Medulla oblongata (tissue), 1 donor: ENCODE measurements around the gene AMIGO1.

Source experiments
- DNase-seq: peaks from one replicate; pipeline ENCODE4 v3.0.0-alpha.2; 2015; ENCODE audit errors: extremely low spot score

AMIGO1 gene, protein sequence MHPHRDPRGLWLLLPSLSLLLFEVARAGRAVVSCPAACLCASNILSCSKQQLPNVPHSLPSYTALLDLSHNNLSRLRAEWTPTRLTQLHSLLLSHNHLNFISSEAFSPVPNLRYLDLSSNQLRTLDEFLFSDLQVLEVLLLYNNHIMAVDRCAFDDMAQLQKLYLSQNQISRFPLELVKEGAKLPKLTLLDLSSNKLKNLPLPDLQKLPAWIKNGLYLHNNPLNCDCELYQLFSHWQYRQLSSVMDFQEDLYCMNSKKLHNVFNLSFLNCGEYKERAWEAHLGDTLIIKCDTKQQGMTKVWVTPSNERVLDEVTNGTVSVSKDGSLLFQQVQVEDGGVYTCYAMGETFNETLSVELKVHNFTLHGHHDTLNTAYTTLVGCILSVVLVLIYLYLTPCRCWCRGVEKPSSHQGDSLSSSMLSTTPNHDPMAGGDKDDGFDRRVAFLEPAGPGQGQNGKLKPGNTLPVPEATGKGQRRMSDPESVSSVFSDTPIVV

DNA sequence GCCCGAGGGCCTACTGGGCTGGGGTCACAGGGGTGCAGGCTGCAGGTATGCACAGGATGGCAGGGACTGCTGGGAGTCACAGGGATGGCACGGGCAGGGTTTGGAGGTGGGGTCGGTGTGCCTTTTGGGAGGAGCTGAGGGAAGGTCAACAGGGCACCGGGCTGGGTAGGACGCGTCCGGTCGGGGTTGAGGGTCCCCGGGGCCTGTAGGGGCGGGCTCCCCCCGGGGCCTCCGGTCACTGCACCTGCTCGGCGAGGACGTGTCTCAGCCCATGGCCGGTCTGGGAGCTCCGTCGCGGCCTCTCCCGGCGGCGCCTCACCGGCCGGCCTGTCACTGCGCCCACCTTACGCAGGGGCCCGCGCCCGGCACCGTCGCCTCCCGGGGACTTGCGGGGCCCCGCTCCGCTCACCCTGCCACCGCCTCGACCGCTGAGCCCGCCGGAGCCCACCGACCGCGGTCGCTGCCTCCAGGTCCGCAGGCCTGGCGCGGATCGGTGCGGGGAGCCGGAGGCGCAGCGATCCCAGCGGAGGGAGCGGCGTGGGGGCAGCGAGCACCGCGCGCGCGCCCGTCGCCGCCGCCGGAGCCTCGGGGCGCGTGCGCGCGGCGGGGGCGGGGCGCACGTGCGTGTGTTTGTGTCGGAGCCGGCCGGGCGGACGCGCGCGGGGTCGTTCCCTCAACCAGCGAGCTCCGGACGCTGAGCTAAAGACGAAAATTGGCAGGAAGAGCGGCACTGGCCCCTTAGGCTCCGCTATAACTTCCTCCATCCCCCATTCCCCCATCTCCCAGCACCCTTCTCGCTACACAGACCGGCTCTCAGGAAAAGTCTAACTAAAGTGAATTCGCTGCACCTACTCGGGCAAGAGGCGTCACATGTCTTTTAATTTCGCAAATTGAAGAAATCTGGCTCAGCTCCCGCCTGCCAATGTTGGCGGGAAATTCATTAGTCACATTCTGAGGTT is at the start of gene AMIGO1:
Gene AMIGO1 (minus strand): TSS at position 552 of the 959 bp plus-strand sequence. CDS start 815 bp downstream, outside the sequence.
- no peak for DNase-seq

DNA sequence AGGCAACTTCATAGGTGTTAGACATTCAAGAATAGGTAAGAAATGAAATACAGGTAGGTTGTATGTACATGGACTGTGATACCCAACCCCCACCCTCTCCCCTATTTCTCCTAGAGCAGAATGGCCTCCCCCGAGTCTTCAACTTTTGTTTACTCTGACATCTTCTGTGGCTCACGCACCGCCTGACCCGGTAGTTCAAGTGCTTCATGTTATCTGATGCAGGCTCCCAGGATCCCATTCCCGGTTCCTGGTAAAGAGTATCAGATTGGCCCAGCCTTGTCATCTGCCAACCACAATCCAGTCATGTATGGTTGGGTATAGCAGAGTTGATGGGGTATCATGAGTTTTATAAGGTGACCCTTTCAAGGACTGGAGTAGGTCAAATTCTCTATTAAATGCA is 48.0 kb upstream of the AMIGO1 start:
- DNase-seq, result no peak

DNA sequence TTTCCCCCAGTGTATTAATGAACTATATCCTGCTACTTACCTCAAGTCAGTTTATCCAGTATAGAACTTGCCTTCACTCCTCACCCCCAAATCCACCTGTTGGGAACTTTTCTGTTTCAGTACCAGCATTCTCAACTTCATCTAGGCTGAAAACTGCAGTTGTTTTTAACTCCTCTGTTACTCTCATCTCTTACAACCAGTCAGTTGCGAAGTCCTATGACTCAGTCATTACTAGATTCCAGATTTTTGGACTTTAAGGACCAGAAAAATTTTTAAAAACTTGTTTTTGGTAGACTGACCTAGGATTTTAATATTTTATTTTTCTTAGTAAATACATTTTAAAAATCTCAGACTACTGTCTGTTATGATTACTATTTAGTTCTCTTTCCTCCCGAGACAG is 47.0 kb upstream of the AMIGO1 start:
- no peak for DNase-seq

DNA sequence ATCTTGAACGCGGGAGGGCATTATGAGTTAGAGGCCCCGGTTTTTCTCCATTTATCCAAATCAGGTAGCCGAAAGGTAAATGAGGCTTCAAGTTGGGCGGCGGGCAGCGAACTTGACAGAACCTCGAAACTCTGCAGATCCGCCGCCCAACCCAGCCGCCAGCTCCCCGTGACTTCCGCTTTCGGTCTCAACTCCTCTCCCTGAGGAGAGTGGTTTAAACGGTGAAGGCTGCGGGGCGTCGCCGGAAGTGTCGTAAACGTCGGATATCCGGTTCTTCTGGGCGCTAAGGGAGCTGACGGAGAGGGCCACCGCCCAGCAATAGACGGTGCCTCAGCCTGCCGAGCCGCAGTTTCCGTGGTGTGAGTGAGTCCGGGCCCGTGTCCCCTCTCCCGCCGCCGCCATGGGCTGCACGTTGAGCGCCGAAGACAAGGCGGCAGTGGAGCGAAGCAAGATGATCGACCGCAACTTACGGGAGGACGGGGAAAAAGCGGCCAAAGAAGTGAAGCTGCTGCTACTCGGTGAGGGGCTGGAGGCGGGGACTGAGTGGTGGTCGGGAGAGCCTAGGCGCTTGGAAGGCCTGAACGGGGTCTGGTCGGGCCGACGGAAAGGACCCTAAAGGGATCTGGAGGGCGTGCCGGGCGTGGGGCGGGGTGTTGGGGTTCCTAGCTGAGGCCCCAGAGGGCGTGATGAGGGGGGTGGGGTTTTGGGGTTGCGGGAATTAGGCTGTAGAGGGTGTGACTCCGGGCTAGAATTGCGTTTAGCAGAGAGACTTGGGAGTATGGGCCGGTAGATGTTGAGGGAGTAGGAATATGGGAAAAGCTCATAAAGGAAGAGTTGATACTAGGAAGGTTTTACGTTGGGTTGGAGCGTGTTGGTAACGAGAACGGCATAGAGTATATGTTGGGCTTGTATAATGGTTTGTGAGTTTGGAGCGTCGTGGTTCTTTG is 39.1 kb upstream of the AMIGO1 start, which contains the start of gene GNAI3:
Gene GNAI3 (plus strand): TSS at position 295 of the 947 bp plus-strand sequence. CDS start 106 bp downstream, at position 401.
- peak; percentile 98 for DNase-seq

DNA sequence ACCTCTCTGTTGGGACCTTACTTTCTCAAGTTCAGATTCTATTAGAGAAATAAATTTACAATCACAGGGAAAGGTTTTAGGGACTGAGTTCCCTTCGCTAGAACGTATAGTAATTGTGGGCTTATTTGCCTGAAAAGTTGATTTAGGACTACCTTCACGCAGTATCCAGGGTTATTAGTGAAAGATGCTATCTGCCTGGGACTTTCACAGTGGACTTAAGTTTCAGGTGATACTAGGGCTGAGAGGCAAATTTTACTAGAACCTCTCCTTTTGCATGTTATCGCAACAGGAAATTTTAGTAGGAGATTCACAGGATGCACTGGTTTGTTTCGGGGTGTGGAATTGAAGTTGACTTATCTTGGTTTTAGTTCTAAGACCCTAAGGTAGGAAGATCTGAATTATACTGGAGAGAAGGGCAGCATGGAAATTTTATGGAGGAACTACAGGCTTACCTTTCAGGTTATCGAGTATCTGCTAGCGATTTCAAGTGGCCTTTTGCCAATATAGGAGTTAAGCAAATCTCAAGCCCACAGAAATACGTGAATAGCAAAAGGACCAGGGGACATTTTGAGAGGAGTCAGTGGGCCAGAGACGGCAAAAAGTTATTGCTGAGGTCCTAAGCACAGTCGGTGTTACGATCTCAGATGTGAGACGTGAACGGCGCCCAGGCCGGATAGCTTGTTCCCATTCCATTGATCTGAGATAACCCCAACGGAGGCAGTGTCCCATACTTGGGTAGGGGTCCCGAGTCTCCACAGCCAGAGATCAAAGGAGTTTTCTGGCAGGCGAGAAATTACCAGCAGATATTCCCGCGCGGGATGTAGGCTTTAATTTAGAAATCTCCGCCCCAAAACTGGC is 38.2 kb upstream of the AMIGO1 start:
- peak; percentile 40 for DNase-seq

DNA sequence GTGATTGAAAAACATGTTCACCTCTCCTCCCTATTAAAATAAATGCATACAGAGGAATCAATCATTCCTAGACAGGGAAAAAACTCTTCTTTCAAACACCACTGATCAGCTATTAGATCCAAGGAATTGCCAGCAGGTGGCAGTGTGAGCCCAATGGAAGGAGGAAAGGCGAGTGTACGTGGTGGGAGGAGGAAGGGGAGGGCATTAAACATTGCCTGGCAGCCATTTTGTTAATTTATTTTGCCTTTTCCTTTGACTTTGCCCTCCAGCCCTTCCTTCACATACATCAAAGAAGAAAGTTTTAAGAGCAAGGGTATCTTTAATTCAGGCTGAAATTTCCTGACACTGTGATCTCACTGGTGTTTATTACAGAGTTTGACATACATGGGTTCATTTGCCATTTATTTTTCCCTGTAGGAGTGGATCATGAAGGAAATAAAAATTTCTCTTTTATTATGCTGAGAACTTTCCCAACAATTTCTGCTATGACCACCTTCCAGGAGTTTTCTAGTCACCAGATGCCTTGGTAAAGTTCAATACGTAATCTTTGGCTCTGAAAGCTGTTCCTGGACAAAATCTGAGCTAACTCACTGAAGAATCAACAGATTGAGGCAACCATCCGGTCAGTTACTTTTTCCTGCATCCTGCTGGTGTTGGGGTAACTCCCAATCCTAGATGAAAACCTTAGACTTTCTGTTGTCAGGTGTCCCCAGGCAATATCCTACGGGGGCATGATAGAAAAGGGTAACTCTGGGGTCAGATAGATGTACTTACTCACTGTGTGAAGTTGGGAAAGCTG is 37.0 kb upstream of the AMIGO1 start:
- peak; percentile 98 for DNase-seq

DNA sequence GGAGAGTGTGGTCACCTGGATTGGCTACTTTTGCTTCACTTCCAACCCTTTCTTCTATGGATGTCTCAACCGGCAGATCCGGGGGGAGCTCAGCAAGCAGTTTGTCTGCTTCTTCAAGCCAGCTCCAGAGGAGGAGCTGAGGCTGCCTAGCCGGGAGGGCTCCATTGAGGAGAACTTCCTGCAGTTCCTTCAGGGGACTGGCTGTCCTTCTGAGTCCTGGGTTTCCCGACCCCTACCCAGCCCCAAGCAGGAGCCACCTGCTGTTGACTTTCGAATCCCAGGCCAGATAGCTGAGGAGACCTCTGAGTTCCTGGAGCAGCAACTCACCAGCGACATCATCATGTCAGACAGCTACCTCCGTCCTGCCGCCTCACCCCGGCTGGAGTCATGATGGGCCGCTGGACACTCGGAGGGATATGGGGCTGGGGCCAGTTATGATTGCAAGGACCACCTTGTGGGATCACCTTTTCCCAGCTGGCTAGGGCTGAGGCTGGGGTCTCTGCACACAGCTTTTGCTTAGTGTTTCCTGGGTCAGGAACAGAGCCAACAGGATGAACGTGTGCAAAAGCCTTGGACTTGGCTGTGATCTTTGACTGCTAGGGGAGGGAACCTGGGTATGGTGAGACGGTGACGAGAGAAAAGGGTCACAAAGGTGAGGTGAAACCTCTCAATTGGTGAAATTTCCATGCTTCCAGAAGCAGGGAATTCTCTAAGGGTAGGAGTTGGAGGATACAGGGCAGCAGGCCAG is 34.6 kb upstream of the AMIGO1 start:
- DNase-seq, result no peak

DNA sequence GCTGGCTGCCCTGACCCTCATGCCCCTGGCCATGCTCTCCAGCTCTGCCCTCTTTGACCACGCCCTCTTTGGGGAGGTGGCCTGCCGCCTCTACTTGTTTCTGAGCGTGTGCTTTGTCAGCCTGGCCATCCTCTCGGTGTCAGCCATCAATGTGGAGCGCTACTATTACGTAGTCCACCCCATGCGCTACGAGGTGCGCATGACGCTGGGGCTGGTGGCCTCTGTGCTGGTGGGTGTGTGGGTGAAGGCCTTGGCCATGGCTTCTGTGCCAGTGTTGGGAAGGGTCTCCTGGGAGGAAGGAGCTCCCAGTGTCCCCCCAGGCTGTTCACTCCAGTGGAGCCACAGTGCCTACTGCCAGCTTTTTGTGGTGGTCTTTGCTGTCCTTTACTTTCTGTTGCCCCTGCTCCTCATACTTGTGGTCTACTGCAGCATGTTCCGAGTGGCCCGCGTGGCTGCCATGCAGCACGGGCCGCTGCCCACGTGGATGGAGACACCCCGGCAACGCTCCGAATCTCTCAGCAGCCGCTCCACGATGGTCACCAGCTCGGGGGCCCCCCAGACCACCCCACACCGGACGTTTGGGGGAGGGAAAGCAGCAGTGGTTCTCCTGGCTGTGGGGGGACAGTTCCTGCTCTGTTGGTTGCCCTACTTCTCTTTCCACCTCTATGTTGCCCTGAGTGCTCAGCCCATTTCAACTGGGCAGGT is 33.9 kb upstream of the AMIGO1 start:
- no peak for DNase-seq

DNA sequence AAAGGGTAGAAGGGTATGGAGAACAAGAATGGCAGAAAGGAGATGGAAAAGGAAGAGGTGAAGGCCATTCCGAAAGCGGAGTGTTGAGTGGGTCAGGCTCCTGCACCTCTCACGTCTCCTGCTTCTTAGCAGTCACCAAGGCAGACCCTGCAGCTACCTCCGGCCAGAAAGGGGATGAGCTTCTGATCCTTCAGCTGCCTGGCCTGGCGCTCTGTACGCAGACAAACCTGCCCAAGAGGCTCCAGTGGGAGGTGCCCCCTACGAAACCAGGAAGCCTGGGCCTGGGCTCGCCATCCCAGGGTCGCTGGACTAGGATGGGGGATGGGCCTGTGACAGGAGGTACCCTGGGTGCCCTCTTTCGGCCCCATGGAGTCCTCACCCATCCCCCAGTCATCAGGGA is 33.1 kb upstream of the AMIGO1 start:
- DNase-seq, result no peak

DNA sequence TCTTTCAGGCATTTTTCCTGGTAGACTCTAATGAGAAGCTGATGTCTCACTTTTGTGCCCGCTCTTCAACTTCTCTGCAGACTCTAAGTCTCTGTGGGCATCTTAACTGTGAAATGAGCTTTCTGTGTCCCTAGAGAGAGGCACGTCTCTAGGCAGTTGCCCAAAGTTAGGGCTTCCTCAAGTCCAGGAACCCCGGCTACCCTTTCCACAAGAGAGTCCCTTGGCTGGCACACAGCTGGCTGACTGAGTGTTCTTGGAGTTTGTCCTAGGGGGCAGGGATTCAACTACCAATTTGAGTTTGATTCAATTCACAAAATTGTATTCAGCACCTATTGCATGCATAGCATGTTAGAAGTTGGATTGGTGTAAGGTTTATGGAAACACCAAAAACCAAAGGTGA is 31.6 kb upstream of the AMIGO1 start:
- peak; percentile 62 for DNase-seq

DNA sequence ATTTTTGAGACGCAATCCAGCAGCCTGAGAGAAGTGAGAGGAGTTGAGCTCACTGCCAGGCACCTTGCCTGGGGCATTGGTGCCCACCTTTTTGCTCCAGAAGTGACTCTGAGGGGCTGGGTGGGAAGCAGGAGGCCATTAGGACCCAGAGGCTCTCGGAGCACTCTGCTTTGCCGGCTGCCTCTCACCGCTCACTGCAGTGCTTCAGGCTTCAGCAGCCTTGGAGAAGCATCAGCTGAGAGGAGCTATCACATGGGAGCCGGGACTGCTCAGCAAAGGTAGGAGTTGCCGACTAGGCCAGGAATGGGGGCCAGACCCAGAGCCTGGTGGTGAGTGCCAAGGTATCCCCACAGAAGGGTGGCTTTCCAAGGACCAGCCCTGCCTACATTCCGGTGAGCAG is 30.1 kb upstream of the AMIGO1 start, which contains the start of gene GPR61:
Gene GPR61 (plus strand): TSS at position 197 of the 400 bp plus-strand sequence. CDS start 3,151 bp downstream, outside the sequence.
- DNase-seq, result no peak

DNA sequence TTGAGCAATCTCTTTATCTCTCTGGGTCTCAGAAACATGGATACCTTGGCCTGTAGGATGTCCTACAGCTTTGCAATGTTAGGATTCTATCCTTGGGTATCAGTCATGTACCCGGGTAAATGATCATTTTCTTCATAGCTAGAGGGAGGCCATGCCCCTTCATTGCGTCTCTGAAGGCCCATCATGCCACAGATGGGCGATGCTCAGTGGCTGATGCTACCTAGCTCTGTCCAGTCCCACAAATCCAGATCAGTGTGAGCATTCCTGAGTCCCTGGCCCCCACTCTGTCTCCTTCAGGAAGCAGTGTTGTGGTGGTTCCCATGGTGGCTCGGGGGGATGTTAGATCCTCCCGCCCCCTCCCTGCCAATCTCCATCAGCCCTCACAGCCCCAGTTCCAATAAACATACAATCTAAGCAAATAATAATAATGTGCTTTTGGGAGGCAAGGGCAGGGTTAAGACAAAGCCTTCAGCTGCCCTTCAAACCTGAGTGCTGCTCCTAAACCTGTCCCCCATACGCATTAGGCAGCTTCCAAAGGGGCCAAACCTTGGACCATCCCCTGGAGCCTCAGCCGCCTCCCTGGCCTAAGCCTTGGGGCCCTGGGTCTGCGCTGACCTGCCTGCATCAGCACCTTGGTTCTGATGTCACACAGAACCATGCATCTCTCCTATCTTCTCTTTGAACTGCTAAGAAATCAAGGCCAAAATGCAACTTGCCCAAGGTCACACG is 29.5 kb upstream of the AMIGO1 start:
- DNase-seq, result no peak

DNA sequence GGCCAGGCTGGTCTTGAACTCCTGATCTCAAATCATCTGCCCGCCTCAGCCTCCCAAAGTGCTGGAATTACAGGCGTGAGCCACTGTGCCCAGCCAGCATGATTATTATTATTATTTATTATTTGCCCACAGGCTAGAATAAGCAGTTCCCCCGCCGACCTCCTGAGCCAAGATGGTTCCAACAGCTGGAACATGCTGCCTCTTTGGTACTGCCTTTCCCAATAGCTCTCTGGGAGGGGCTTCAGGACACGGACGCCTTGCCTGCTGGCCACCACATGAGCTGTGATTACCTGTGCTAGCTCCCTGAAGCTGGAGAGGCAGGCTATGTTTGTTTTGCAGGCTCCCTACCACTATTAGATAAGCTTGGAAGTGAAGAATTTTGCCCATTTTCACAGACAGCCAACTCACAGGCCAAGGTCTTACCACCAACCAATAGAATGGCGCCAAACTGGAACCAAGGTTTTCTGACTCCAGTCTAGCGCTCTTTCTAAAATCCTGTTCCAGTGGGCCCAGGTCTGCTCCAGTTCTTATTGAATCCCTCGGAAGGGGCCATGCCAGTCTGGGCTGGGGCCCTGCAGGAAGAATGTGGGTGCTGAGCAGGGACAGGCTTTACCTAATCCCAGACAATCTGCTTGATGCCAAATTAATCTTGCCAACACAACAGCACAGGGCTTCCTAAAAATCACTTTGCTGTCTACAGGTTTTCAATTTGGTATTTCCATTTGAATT is 28.1 kb upstream of the AMIGO1 start:
- no peak for DNase-seq

DNA sequence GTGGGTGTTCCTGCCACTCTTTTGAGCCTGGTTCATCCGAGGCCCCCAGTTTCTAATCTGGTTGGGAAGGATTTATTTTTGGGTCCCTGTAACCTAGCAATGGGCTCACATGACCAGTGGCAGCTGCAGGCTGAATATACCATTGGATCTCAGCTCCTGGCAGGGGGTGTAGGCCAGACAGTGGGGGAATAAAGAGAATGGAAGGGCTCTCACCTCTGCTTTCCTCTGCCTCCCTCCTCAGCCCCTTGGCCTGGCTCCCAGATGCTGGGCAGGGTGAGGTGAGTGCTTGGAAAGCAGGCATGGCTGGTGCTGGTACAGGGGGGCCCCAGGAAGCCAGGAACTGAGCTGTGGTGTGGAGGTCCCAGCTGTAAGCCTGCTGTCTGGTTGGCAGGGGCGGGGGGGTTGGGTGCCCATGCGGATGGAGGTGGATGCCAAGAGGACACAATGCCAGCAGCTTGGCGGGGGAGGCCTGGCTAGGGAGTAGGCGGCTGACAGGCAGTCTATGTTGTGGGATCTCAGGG is 26.5 kb upstream of the AMIGO1 start:
- peak; percentile 66 for DNase-seq

DNA sequence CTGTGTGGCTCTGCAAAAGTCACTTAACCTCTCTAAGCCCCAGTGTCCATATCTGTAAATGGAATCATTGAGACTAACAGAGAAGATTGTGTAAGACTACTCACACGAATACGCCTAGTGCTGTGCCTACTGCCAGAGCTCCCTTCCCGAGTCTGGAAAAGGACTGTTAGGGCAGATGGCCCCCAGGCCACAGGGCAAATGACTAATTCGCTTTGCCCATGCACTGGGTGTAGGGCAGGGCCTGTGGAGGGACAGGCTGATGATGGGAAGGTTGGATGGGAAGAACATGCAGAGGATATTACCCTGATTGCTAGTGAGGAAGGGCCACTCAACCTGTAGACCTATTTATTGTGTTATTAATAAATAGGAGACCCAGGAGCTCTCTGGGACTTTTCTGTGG is 26.0 kb upstream of the AMIGO1 start:
- no peak for DNase-seq

DNA sequence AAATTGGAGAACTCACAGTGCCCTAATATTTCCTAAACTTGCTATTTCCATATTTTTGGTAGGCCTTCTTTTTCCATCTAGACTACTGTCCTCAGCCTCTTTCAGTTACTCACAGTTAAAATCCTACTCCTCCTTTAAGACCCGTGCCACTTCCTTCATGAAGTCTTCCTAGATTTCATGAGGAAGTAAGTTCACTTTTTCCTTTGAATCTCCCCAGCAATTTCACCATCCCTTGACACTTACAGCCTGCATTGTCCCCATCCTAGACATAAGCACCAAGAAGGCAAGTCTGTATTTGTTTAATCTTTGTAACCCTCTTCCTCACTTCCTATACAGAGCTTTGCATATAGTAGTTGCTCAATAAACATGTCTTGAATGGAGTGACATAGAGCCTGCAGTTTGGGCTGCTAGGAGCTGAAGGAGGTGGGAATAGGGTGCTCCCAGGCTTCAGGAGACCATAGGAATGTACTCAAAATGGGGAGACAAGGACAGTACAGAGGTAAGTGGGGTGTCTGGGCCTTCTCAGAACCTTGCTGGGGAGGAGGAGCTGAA is 24.9 kb upstream of the AMIGO1 start:
- no peak for DNase-seq
